Natural killer cell (primary cell): ENCODE data around the gene DCLRE1C. TPM values are rescaled to one million over a fixed set of nuclear protein-coding genes. Genes with fewer than 3 reads are reported as not detected.
"Not testable (repeated sequence)": the region's sequence is repeated elsewhere in the genome, so short reads cannot be mapped to it uniquely, and the experiment has no call there.

Experiments used
- ATAC-seq, 3 donors: fragments of 150-1000 bp in 2 of 3; fragments of 200-7000 bp in 1 of 3; cut with Tn5 transposase; 1 replicate in 1 of 3; 2 replicates in 2 of 3; pipeline ENCODE4 v1.10.0; 2021; ENCODE audit warnings: mild to moderate bottlenecking in 2 of 3, moderate library complexity in 2 of 3
- DNase-seq, 2 donors: peaks; one replicate each; pipeline versions ENCODE4 v3.0.0 to v3.0.0-alpha.2; 2013 to 2021; ENCODE audit warnings: mixed read lengths in 1 of 2
- H3K27ac ChIP-seq: one replicate; pipeline ENCODE4 v1.5.1; 2013; ENCODE audit warnings: mild to moderate bottlenecking, low read length
- H3K27me3 ChIP-seq: one replicate; pipeline ENCODE4 v1.6.1; 2013; ENCODE audit warnings: low read length; ENCODE audit not compliant: control insufficient read depth, insufficient read depth
- H3K36me3 ChIP-seq: one replicate; pipeline ENCODE4 v1.6.1; 2013; ENCODE audit warnings: low read length; ENCODE audit not compliant: control insufficient read depth, insufficient read depth
- H3K4me1 ChIP-seq: one replicate; pipeline ENCODE4 v1.6.1; 2013; ENCODE audit warnings: low read length; ENCODE audit not compliant: control insufficient read depth, insufficient read depth
- H3K4me3 ChIP-seq: one replicate; pipeline ENCODE4 v1.5.1; 2013; ENCODE audit warnings: low read length
- H3K9me3 ChIP-seq: one replicate; pipeline ENCODE4 v1.6.1; 2013; ENCODE audit warnings: low read length; ENCODE audit not compliant: control insufficient read depth, insufficient read depth
- H3K27ac Mint-ChIP-seq, 2 donors: one replicate each; pipeline ENCODE4 v1.8.0; 2022; ENCODE audit warnings: mild to moderate bottlenecking in 2 of 2, mixed read lengths in 2 of 2, moderate library complexity in 1 of 2
- H3K27me3 Mint-ChIP-seq, 2 donors: one replicate each; pipeline ENCODE4 v1.8.0; 2022; ENCODE audit warnings: low read depth in 2 of 2, mixed read lengths in 2 of 2
- H3K36me3 Mint-ChIP-seq: one replicate; pipeline ENCODE4 v1.8.0; 2022; ENCODE audit warnings: mixed read lengths
- H3K4me1 Mint-ChIP-seq, 2 donors: one replicate each; pipeline ENCODE4 v1.8.0; 2022; ENCODE audit warnings: mixed read lengths in 2 of 2
- H3K4me3 Mint-ChIP-seq: one replicate; pipeline ENCODE4 v1.8.0; 2022; ENCODE audit warnings: mild to moderate bottlenecking, moderate library complexity, mixed read lengths
- H3K9me3 Mint-ChIP-seq, 2 donors: one replicate each; pipeline ENCODE4 v1.8.0; 2022; ENCODE audit warnings: mixed read lengths in 2 of 2
- WGBS: methylation state at CpG from one replicate; pipeline ENCODE4 v1.1.7; 2013; ENCODE audit warnings: missing lambda C conversion rate; ENCODE audit not compliant: insufficient coverage; 5-methylcytosine and 5-hydroxymethylcytosine counted together
- intact Hi-C: fragments of 100-400 bp; cut with micrococcal nuclease; formaldehyde crosslinking; loops from one replicate; pipeline ENCODE4 v1.14.2; 2022
- total RNA-seq, 4 donors: library from RNA; stranded (reverse); fragments of 120-200 nt in 1 of 4; gene quantifications; one replicate each; pipeline versions ENCODE4 v1.2.3 to v1.2.4, GENCODE V29; 2013 to 2022
- TF ChIP-seq, protein P1 (sequence below): fragments of 200-600 bp; IDR thresholded peaks from one replicate; pipeline ENCODE4 v1.8.0; 2022; ENCODE audit warnings: antibody characterized with exemption

DCLRE1C gene
- total RNA-seq, 3 donors from 2014 or later (not counting 1 experiment from before 2014, with no cell fraction given), result 21.7 to 31.3 (median 22.3) TPM

DNA sequence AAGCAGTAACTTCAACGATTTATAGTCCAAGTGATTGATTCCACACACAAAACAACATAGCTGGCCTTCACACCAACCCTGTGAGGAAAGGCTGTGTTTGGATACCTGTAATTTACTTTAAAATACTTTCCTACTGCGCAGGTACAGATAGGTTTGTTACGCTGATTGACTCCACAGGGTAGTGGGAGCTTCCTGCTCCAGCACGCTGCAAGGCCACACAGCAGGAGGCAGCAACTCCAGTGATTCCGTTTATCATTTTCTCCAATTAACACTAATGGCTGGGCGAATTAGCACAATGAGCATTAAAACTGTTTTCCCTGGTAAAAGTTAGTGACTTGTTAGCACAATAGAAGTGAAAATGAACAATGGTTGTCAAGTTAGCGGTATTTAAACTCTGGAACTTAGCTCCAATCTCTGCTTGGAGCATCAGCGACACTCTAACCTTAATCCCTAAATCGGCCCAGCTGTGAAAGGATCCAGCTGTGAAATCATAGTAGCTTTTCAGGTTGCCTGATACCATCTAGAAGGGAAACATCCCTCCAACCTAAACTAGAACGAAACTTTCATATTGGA lies 959 bp downstream of the DCLRE1C start:
- H3K4me1 Mint-ChIP-seq, result peaks cover 48 to 53% of the 10 kb centered on the region in 2 donors
- peaks cover 34% of the 10 kb centered on the region for H3K4me1 ChIP-seq
- H3K27me3 ChIP-seq, result no peaks in the 10 kb centered on the region
- H3K9me3 ChIP-seq, result no peaks in the 10 kb centered on the region
- intact Hi-C loops, result loop anchor here (5.0 kb wide), 3 partner anchors 76 to 456 kb away; partner anchors contain the start of genes CDNF, HSPA14, MSANTD7 and SUV39H2
- peak overlapping the region; percentile 97 for H3K4me3 Mint-ChIP-seq
- peak overlapping the region; percentile 86 for H3K4me3 ChIP-seq
- peak overlapping the region; percentile 93 for H3K27ac ChIP-seq
- 44% methylated on average over 8 of the region's 10 CpGs for WGBS
- TF ChIP-seq, protein P1, sequence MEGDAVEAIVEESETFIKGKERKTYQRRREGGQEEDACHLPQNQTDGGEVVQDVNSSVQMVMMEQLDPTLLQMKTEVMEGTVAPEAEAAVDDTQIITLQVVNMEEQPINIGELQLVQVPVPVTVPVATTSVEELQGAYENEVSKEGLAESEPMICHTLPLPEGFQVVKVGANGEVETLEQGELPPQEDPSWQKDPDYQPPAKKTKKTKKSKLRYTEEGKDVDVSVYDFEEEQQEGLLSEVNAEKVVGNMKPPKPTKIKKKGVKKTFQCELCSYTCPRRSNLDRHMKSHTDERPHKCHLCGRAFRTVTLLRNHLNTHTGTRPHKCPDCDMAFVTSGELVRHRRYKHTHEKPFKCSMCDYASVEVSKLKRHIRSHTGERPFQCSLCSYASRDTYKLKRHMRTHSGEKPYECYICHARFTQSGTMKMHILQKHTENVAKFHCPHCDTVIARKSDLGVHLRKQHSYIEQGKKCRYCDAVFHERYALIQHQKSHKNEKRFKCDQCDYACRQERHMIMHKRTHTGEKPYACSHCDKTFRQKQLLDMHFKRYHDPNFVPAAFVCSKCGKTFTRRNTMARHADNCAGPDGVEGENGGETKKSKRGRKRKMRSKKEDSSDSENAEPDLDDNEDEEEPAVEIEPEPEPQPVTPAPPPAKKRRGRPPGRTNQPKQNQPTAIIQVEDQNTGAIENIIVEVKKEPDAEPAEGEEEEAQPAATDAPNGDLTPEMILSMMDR, result no peak
- peak overlapping the region; percentile 94 to 95 for H3K27ac Mint-ChIP-seq
- no peaks in the 10 kb centered on the region for H3K36me3 Mint-ChIP-seq
- DNase-seq, result peak in 1 of 2 donors; percentile 18
- peaks cover 12% of the 10 kb centered on the region for H3K36me3 ChIP-seq
- no peak for ATAC-seq
- no peaks in the 10 kb centered on the region for H3K27me3 Mint-ChIP-seq
- no peaks in the 10 kb centered on the region for H3K9me3 Mint-ChIP-seq

- H3K4me1 ChIP-seq, result peaks cover 24% of the 10 kb centered on the region
- Mint-ChIP-seq H3K4me1 (peaks cover 40 to 48% of the 10 kb centered on the region in 2 donors), H3K27ac (peak overlapping the region in 1 of 2 donors; percentile 1), H3K4me3 (no peak overlapping the region), H3K36me3 (no peaks in the 10 kb centered on the region), H3K9me3 (no peaks in the 10 kb centered on the region), H3K27me3 (no peaks in the 10 kb centered on the region)
- no peak overlapping the region for H3K27ac ChIP-seq
- no peak for ATAC-seq
- no peak for DNase-seq
- WGBS, result 96% methylated on average over 3 of the region's 5 CpGs
- H3K36me3 ChIP-seq, result peaks cover 37% of the 10 kb centered on the region
- intact Hi-C loops, result no loop called here
- H3K27me3 ChIP-seq, result no peaks in the 10 kb centered on the region
- H3K9me3 ChIP-seq, result no peaks in the 10 kb centered on the region
- TF ChIP-seq, protein P1, result no peak
- no peak overlapping the region for H3K4me3 ChIP-seq
These were observed 4.6 kb downstream of the DCLRE1C start for GRCh38 chr10:14949291-14949690.

GRCh38 chr10:14947268-14947667 lies 6.6 kb downstream of the DCLRE1C start:
- Mint-ChIP-seq H3K27me3 (no peaks in the 10 kb centered on the region), H3K36me3 (no peaks in the 10 kb centered on the region), H3K9me3 (no peaks in the 10 kb centered on the region), H3K4me1 (peaks cover 20 to 34% of the 10 kb centered on the region in 2 donors), H3K27ac (no peak overlapping the region), H3K4me3 (no peak overlapping the region)
- intact Hi-C loops, result no loop called here
- H3K27ac ChIP-seq, result no peak overlapping the region
- DNase-seq, result no peak
- H3K27me3 ChIP-seq, result no peaks in the 10 kb centered on the region
- 100% methylated on average over 1 of the region's 1 CpG for WGBS
- H3K4me3 ChIP-seq, result no peak overlapping the region
- H3K9me3 ChIP-seq, result no peaks in the 10 kb centered on the region
- H3K4me1 ChIP-seq, result peaks cover 11% of the 10 kb centered on the region
- no peak for ATAC-seq
- H3K36me3 ChIP-seq, result peaks cover 47% of the 10 kb centered on the region
- TF ChIP-seq, protein P1, result no peak

- Mint-ChIP-seq H3K9me3 (no peaks in the 10 kb centered on the region), H3K27ac (no peak overlapping the region), H3K27me3 (no peaks in the 10 kb centered on the region), H3K4me3 (no peak overlapping the region), H3K36me3 (no peaks in the 10 kb centered on the region), H3K4me1 (peaks cover 14 to 27% of the 10 kb centered on the region in 2 donors)
- Histone ChIP-seq H3K4me1 (peaks cover 4% of the 10 kb centered on the region), H3K4me3 (no peak overlapping the region), H3K27ac (no peak overlapping the region), H3K9me3 (no peaks in the 10 kb centered on the region), H3K27me3 (no peaks in the 10 kb centered on the region), H3K36me3 (peaks cover 54% of the 10 kb centered on the region)
- ATAC-seq (no peak), DNase-seq (no peak)
- WGBS, result 97% methylated on average over 5 of the region's 5 CpGs
- intact Hi-C loops, result no loop called here
- TF ChIP-seq, protein P1, result no peak
These were observed 8.8 kb downstream of the DCLRE1C start for GRCh38 chr10:14945108-14945507.

GRCh38 chr10:14942950-14943338 lies 11.0 kb downstream of the DCLRE1C start:
- intact Hi-C loops, H3K4me3 ChIP-seq, H3K4me1 ChIP-seq, H3K4me3 Mint-ChIP-seq, DNase-seq, H3K9me3 Mint-ChIP-seq, H3K36me3 Mint-ChIP-seq, H3K27ac ChIP-seq, H3K27me3 ChIP-seq, ATAC-seq, H3K27me3 Mint-ChIP-seq, H3K9me3 ChIP-seq: not testable (repeated sequence)
- WGBS, result 91% methylated on average over 5 of the region's 7 CpGs
- Mint-ChIP-seq H3K4me1 (peaks cover 12 to 19% of the 10 kb centered on the region in 2 donors), H3K27ac (peak overlapping the region; percentile 50 to 67)
- peaks cover 49% of the 10 kb centered on the region for H3K36me3 ChIP-seq
